ENCODE results near the gene FABP2. TPM values are rescaled to one million over a fixed set of nuclear protein-coding genes. Genes with fewer than 3 reads are reported as not detected.

The FABP2 gene
- total and polyA plus RNA-seq, 2 of the 8 experiments (the other 6 are each of a cell fraction or from before 2014, with no cell fraction given), result not detected

- Histone ChIP-seq H3K27me3 (replicated peaks in 1 of 4; ENCODE audit: control insufficient read depth in 3 of 4, extremely low read depth in 1 of 4, insufficient read depth in 3 of 4, low read length in 3 of 4) (no peaks in the 10 kb centered on the region), H3K23ac (ENCODE audit: insufficient read length) (no peak overlapping the region), H3K36me3 (ENCODE audit: control insufficient read depth in 2 of 4, insufficient read depth in 4 of 4, low read length in 3 of 4) (no peaks in the 10 kb centered on the region), H3K79me1 (ENCODE audit: low read depth, low read length) (no peaks in the 10 kb centered on the region), H3K79me2 (ENCODE audit: control insufficient read depth in 1 of 2, insufficient read depth in 2 of 2, low read length in 2 of 2) (no peaks in the 10 kb centered on the region), H3K4me2 (ENCODE audit: insufficient read depth in 1 of 2, low read depth in 2 of 2, low read length in 2 of 2) (no peak overlapping the region), H2AFZ (ENCODE audit: low read length) (no peak overlapping the region), H3K9ac (replicated peaks in 1 of 4; ENCODE audit: extremely low read depth in 1 of 4, low read depth in 3 of 4, low read length in 3 of 4) (peak overlapping the region in 1 of 4 experiments; percentile 34; a peak in 1 of 7 replicates), H4K8ac (ENCODE audit: extremely low read depth, insufficient read depth, low read length) (no peak overlapping the region), H4K20me1 (replicated peaks in 1 of 2; ENCODE audit: control insufficient read depth in 1 of 2, insufficient read depth in 2 of 2, low read length in 2 of 2) (no peaks in the 10 kb centered on the region), H4K5ac (ENCODE audit: insufficient read length, low read depth, low read length) (no peak overlapping the region), H2BK120ac (replicated peaks; ENCODE audit: low read depth, low read length) (no peak overlapping the region), H2BK15ac (ENCODE audit: low read length) (no peak overlapping the region), H2BK5ac (ENCODE audit: low read depth, low read length) (no peak overlapping the region), H3K23me2 (ENCODE audit: low read depth, low read length) (no peaks in the 10 kb centered on the region), H2BK20ac (ENCODE audit: low read length) (no peak overlapping the region), H3K56ac (replicated peaks; ENCODE audit: insufficient read length, low read depth, low read length) (no peak overlapping the region), H3K9me3 (ENCODE audit: insufficient read depth in 2 of 2, low read depth in 1 of 2, low read length in 1 of 2) (no peaks in the 10 kb centered on the region), H4K91ac (replicated peaks; ENCODE audit: insufficient read length, low read length) (no peak overlapping the region), H3K4ac (replicated peaks; ENCODE audit: insufficient read length, low read depth, low read length) (no peak overlapping the region), H2AK5ac (ENCODE audit: low read depth, low read length) (no peak overlapping the region), H3K4me1 (replicated peaks in 1 of 4; ENCODE audit: control insufficient read depth in 3 of 4, insufficient read depth in 4 of 4, low read length in 3 of 4) (no peaks in the 10 kb centered on the region), H3K18ac (ENCODE audit: extremely low read depth, low read length) (no peak overlapping the region), H3K27ac (ENCODE audit: low read depth, low read length) (no peak overlapping the region), H3K4me3 (ENCODE audit: extremely low read depth in 1 of 4, insufficient read depth in 2 of 4, low read depth in 3 of 4, low read length in 4 of 4) (no peak overlapping the region), H2BK12ac (ENCODE audit: low read depth, low read length) (no peak overlapping the region), H3K14ac (ENCODE audit: insufficient read length) (no peak overlapping the region)
- FAIRE-seq (no peak), DNase-seq (ENCODE audit: low read depth in 1 of 2, low spot score in 2 of 2) (no peak)
- CTCF ChIA-PET (ENCODE audit: partially characterized antibody), result interaction anchor here (0.9 to 2.1 kb wide), 9 partner anchors 16 to 318 kb away, joined by 3 to 11 read pairs (median 5); no protein-coding TSS in a partner anchor
- TF ChIP-seq USF2 (IDR thresholded peaks at IDR 0.05; ENCODE audit: low read length) (no peak), SP4 (IDR thresholded peaks at IDR 0.05; ENCODE audit: low read length) (no peak), CTBP2 (IDR thresholded peaks at IDR 0.05; ENCODE audit: borderline replicate concordance, insufficient read depth, insufficient read length, low read length) (no peak), SP1 (IDR thresholded peaks at IDR 0.05; ENCODE audit: low read depth, low read length) (no peak), KDM1A (IDR thresholded peaks at IDR 0.05; ENCODE audit: borderline replicate concordance, low read length) (no peak), FOSL1 (IDR thresholded peaks at IDR 0.05; ENCODE audit: insufficient read depth, low read depth, low read length) (no peak)
- POLR2A ChIA-PET (ENCODE audit: partially characterized antibody), result interaction anchor here (0.6 kb wide), 1 partner anchor 12 kb away, joined by 3 read pairs; no protein-coding TSS in a partner anchor
These were observed 8.7 kb downstream of the FABP2 start for GRCh38 chr4:119313237-119313636.

Measured in H1 (cell line).